Activated T-helper 17 cell treated with anti-CD3 and anti-CD28 coated beads, Interleukin-2, amount 50 U/mL, for 72 hours (primary cell): Measurements from ENCODE around the gene CCNC. TPM values are rescaled to one million over a fixed set of nuclear protein-coding genes. Genes with fewer than 3 reads are reported as not detected.

Source experiments
- ATAC-seq: fragments of 150-1000 bp; cut with Tn5 transposase; replicated peaks from 2 replicates; pipeline ENCODE4 v1.10.0; 2021; ENCODE audit warnings: mild to moderate bottlenecking, moderate library complexity
- H3K27ac Mint-ChIP-seq: one replicate; pipeline ENCODE4 v1.8.0; 2022; ENCODE audit warnings: mixed read lengths
- H3K27me3 Mint-ChIP-seq: one replicate; pipeline ENCODE4 v1.8.0; 2022; ENCODE audit warnings: mixed read lengths
- H3K36me3 Mint-ChIP-seq: one replicate; pipeline ENCODE4 v1.8.0; 2022; ENCODE audit warnings: low read depth, mild to moderate bottlenecking, mixed read lengths
- H3K4me1 Mint-ChIP-seq: one replicate; pipeline ENCODE4 v1.8.0; 2022; ENCODE audit warnings: mixed read lengths
- H3K4me3 Mint-ChIP-seq: one replicate; pipeline ENCODE4 v1.8.0; 2022; ENCODE audit warnings: mild to moderate bottlenecking, mixed read lengths
- H3K9me3 Mint-ChIP-seq: one replicate; pipeline ENCODE4 v1.8.0; 2022; ENCODE audit warnings: mixed read lengths
- total RNA-seq, 2 donors: library from RNA; stranded (reverse); gene quantifications; one replicate each; pipeline ENCODE4 v1.2.3, GENCODE V29; 2022

Gene CCNC
- total RNA-seq, 2 donors from 2014 or later, result 33.2 to 51.1 TPM

GRCh38 chr6:99543968-99544367 lies 24.5 kb downstream of the CCNC start:
- Mint-ChIP-seq H3K27ac (no peak overlapping the region), H3K4me1 (no peaks in the 10 kb centered on the region), H3K9me3 (no peaks in the 10 kb centered on the region), H3K27me3 (no peaks in the 10 kb centered on the region), H3K36me3 (peaks cover 93% of the 10 kb centered on the region), H3K4me3 (no peak overlapping the region)
- no peak for ATAC-seq

DNA sequence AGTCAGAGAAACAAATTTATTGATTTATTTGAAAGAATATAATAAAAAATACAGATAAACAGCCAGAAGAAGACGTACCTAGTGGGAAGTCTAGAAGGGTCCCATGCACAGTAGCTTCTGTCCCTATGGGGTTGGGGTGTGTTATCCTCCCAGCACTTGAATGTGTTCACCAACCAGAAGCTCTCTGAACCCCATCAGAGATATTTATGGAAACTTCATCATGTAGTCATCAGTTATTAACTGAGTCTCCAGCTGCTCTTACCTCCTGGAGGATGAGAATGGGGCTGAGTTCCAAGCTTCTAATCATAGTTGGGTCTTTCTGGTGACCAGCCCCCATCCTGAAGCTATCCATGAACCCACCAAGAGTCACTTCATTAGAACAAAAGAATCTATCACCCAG lies 37.8 kb downstream of the CCNC start:
- ATAC-seq, result no peak
- H3K36me3 Mint-ChIP-seq, result peaks cover 42% of the 10 kb centered on the region
- H3K27me3 Mint-ChIP-seq, result no peaks in the 10 kb centered on the region
- no peaks in the 10 kb centered on the region for H3K4me1 Mint-ChIP-seq
- no peak overlapping the region for H3K4me3 Mint-ChIP-seq
- H3K27ac Mint-ChIP-seq, result no peak overlapping the region
- no peaks in the 10 kb centered on the region for H3K9me3 Mint-ChIP-seq

GRCh38 chr6:99522531-99522930 lies 45.9 kb downstream of the CCNC start:
- no peak overlapping the region for H3K27ac Mint-ChIP-seq
- peaks cover 6% of the 10 kb centered on the region for H3K36me3 Mint-ChIP-seq
- no peaks in the 10 kb centered on the region for H3K27me3 Mint-ChIP-seq
- H3K4me1 Mint-ChIP-seq, result peaks cover 9% of the 10 kb centered on the region
- no peaks in the 10 kb centered on the region for H3K9me3 Mint-ChIP-seq
- H3K4me3 Mint-ChIP-seq, result peak overlapping the region; percentile 100
- ATAC-seq, result no peak

- peaks cover 9% of the 10 kb centered on the region for H3K4me1 Mint-ChIP-seq
- H3K27me3 Mint-ChIP-seq, result no peaks in the 10 kb centered on the region
- peaks cover under 1% of the 10 kb centered on the region for H3K36me3 Mint-ChIP-seq
- peak overlapping the region; percentile 100 for H3K4me3 Mint-ChIP-seq
- H3K9me3 Mint-ChIP-seq, result no peaks in the 10 kb centered on the region
- H3K27ac Mint-ChIP-seq, result peak overlapping the region; percentile 97
- peak; percentile 13 for ATAC-seq
These were observed 46.8 kb downstream of the CCNC start for GRCh38 chr6:99521633-99522151.

GRCh38 chr6:99520855-99521632 lies 47.4 kb downstream of the CCNC start:
- Mint-ChIP-seq H3K27me3 (no peaks in the 10 kb centered on the region), H3K4me1 (peaks cover 12% of the 10 kb centered on the region), H3K36me3 (no peaks in the 10 kb centered on the region), H3K4me3 (peak overlapping the region; percentile 100), H3K9me3 (no peaks in the 10 kb centered on the region), H3K27ac (peak overlapping the region; percentile 97)
- peak; percentile 97 for ATAC-seq

DNA sequence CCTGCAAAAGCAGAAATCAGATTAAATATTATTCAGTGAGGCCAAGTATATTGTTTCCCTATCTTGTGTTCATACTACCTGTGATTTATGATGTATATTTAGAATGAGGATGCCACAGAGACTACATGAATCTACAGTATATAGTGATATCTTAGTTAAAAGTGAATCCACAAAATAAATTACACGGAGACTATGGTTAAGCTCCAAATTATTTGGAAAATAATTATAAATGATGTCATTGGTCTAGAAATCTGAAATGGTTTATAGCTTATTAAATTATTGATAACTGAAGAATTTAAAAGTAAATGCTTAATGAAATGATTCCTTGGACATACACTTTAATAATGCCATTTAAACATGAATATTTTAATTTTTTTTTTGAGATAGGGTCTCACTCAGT lies 49.0 kb downstream of the CCNC start:
- Mint-ChIP-seq H3K27ac (no peak overlapping the region), H3K4me3 (no peak overlapping the region), H3K27me3 (no peaks in the 10 kb centered on the region), H3K4me1 (peaks cover 14% of the 10 kb centered on the region), H3K36me3 (no peaks in the 10 kb centered on the region), H3K9me3 (no peaks in the 10 kb centered on the region)
- no peak for ATAC-seq

GRCh38 chr6:99514089-99514488 lies 54.4 kb downstream of the CCNC start:
- Mint-ChIP-seq H3K9me3 (no peaks in the 10 kb centered on the region), H3K27ac (peak overlapping the region; percentile 92), H3K36me3 (peaks cover 14% of the 10 kb centered on the region), H3K4me1 (peaks cover 16% of the 10 kb centered on the region), H3K27me3 (no peaks in the 10 kb centered on the region), H3K4me3 (peak overlapping the region; percentile 96)
- ATAC-seq, result no peak

- Mint-ChIP-seq H3K27me3 (no peaks in the 10 kb centered on the region), H3K4me1 (peaks cover 16% of the 10 kb centered on the region), H3K36me3 (peaks cover 33% of the 10 kb centered on the region), H3K9me3 (no peaks in the 10 kb centered on the region), H3K27ac (no peak overlapping the region), H3K4me3 (no peak overlapping the region)
- ATAC-seq, result no peak
These were observed 56.4 kb downstream of the CCNC start for GRCh38 chr6:99512033-99512432.

DNA sequence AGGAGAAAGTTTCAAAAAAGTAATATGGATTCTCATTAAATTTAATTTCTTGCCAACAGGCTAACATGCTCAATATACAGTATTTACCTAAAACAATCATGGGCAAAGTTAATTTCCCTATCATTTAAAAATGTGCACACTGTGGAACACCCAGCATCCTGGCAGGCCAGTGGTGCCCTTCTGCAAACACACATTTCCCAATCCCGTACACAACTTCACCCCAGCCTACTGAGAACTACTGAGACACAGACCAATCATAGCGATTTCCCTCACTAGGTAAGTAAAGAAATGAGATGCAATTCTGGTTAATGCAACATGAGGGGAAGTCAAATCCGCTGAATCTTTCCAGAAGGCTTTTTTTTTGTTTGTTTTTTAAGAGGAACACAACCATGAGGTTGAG lies 60.8 kb downstream of the CCNC start:
- no peak for ATAC-seq
- Mint-ChIP-seq H3K27ac (no peak overlapping the region), H3K27me3 (no peaks in the 10 kb centered on the region), H3K36me3 (peaks cover 74% of the 10 kb centered on the region), H3K9me3 (no peaks in the 10 kb centered on the region), H3K4me1 (peaks cover 3% of the 10 kb centered on the region), H3K4me3 (no peak overlapping the region)

DNA sequence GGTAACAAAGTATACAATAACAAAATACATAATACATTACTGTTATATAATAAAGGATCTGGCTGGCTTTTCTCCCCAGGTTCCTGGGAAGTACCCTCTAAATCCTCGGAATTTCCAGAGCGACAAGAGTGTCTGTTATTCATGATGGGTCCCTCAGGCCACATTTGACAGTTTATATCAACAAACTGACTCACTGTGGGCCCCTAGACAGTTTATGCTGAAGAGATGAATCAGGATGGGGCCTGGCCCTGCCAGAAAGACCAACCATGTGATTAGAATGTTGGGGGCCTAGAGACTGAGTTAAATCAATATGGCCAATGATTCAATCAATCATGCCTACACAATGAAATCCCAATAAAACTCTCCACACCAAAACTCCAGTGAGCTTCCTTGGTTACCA lies 66.7 kb downstream of the CCNC start:
- Mint-ChIP-seq H3K4me1 (peaks cover 4% of the 10 kb centered on the region), H3K27ac (no peak overlapping the region), H3K9me3 (no peaks in the 10 kb centered on the region), H3K27me3 (no peaks in the 10 kb centered on the region), H3K4me3 (no peak overlapping the region), H3K36me3 (peaks cover 85% of the 10 kb centered on the region)
- ATAC-seq, result no peak

DNA sequence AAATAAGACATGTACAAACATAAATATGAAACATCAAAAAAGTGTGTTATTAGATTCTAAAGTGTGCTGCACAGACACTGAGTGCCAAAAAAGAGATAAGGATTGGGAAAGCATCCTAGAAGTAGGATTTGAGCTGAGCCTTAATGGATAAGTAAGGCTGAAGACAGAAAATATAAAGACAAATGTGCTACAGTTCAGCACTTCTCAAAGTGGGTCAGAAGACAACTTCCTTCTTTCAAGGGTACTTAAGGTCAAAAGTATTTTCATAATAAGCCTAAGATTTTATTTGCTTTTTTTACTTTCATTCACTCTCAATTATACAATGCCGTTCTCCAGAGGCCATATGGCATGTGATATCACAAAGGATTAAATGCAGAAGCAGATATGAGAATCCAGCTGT lies 70.0 kb downstream of the CCNC start:
- Mint-ChIP-seq H3K9me3 (no peaks in the 10 kb centered on the region), H3K27ac (no peak overlapping the region), H3K27me3 (no peaks in the 10 kb centered on the region), H3K4me1 (peaks cover 4% of the 10 kb centered on the region), H3K36me3 (peaks cover 63% of the 10 kb centered on the region), H3K4me3 (no peak overlapping the region)
- no peak for ATAC-seq

GRCh38 chr6:99495466-99495865 lies 73.0 kb downstream of the CCNC start:
- peaks cover 11% of the 10 kb centered on the region for H3K4me1 Mint-ChIP-seq
- H3K4me3 Mint-ChIP-seq, result no peak overlapping the region
- no peak overlapping the region for H3K27ac Mint-ChIP-seq

More at GRCh38 chr6:99495466-99495865, 73.0 kb downstream of the CCNC start:
- no peak for ATAC-seq
- no peaks in the 10 kb centered on the region for H3K9me3 Mint-ChIP-seq
- peaks cover 34% of the 10 kb centered on the region for H3K36me3 Mint-ChIP-seq
- no peaks in the 10 kb centered on the region for H3K27me3 Mint-ChIP-seq

Other genes starting within 250 kb of the CCNC start
- under 1 TPM in 1 of 2 donors, not detected in 1; 0.65 TPM for gene FAXC, start 219.0 kb downstream of the CCNC start, total RNA-seq
- gene COQ3, start 174.5 kb downstream of the CCNC start, total RNA-seq, result 1 to 10 TPM; 3.0 to 6.9 TPM
- 100 to 1,000 TPM; 115 to 288 TPM for gene PNISR, start 143.4 kb downstream of the CCNC start, total RNA-seq
- 10 to 100 TPM in 1 of 2 donors, 1 to 10 TPM in 1; 9.3 to 12.4 TPM for gene USP45, start 53.2 kb downstream of the CCNC start, total RNA-seq
- not detected for gene PRDM13, start 38.2 kb upstream of the CCNC start, total RNA-seq